Memory B cell (primary cell): ENCODE data around the gene PACS1.
"Not testable (repeated sequence)": the region's sequence is repeated elsewhere in the genome, so short reads cannot be mapped to it uniquely, and the experiment has no call there.

ENCODE experiments used
- ATAC-seq: fragments of 150-1000 bp; cut with Tn5 transposase; 2 replicates; pipeline ENCODE4 v1.10.0; 2021; ENCODE audit warnings: low read depth, mild to moderate bottlenecking, moderate library complexity
- DNase-seq, 2 donors: peaks; one replicate each; pipeline ENCODE4 v3.0.0; 2022; ENCODE audit warnings: low spot score in 2 of 2
- H3K27ac Mint-ChIP-seq: one replicate; pipeline ENCODE4 v1.8.0; 2022; ENCODE audit warnings: mild to moderate bottlenecking, moderate library complexity, mixed read lengths
- H3K27me3 Mint-ChIP-seq: one replicate; pipeline ENCODE4 v1.8.0; 2022; ENCODE audit warnings: mixed read lengths
- H3K36me3 Mint-ChIP-seq: one replicate; pipeline ENCODE4 v1.8.0; 2022; ENCODE audit warnings: mild to moderate bottlenecking, mixed read lengths
- H3K4me1 Mint-ChIP-seq: one replicate; pipeline ENCODE4 v1.8.0; 2022; ENCODE audit warnings: mixed read lengths
- H3K4me3 Mint-ChIP-seq: one replicate; pipeline ENCODE4 v1.8.0; 2022; ENCODE audit warnings: mild to moderate bottlenecking, moderate library complexity, mixed read lengths
- H3K9me3 Mint-ChIP-seq: one replicate; pipeline ENCODE4 v1.8.0; 2022; ENCODE audit warnings: mixed read lengths

PACS1 gene

GRCh38 chr11:66271816-66272215 lies 201.7 kb downstream of the PACS1 start:
- Mint-ChIP-seq H3K27me3 (no peaks in the 10 kb centered on the region), H3K4me3 (no peak overlapping the region), H3K9me3 (no peaks in the 10 kb centered on the region), H3K36me3 (peaks cover 25% of the 10 kb centered on the region), H3K27ac (no peak overlapping the region), H3K4me1 (peaks cover 21% of the 10 kb centered on the region)
- DNase-seq (no peak), ATAC-seq (no peak)

DNA sequence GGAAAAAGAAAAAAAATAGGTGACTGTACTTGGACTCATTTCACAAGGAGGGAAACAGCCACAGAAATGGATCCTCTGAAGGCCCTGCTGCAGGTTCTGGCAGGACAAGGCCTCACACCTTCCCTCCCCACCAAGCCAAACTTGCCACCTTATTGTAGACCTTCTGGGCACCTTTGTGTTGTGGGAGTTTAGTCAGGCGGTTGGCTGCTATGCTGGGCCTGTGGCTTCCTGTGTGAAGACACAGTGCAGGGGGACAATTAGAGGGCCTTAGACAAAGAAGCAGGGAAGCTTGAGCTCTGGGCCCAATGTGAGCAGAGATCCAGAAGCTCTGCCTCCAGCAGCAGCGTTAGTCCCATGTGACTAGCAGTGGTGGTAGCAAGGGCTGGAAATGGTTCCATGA lies 202.5 kb downstream of the PACS1 start:
- no peak for ATAC-seq
- H3K27ac Mint-ChIP-seq = no peak overlapping the region
- no peaks in the 10 kb centered on the region for H3K27me3 Mint-ChIP-seq
- no peak overlapping the region for H3K4me3 Mint-ChIP-seq
- DNase-seq = no peak
- no peaks in the 10 kb centered on the region for H3K9me3 Mint-ChIP-seq
- H3K36me3 Mint-ChIP-seq = peaks cover 28% of the 10 kb centered on the region
- H3K4me1 Mint-ChIP-seq = peaks cover 19% of the 10 kb centered on the region

DNA sequence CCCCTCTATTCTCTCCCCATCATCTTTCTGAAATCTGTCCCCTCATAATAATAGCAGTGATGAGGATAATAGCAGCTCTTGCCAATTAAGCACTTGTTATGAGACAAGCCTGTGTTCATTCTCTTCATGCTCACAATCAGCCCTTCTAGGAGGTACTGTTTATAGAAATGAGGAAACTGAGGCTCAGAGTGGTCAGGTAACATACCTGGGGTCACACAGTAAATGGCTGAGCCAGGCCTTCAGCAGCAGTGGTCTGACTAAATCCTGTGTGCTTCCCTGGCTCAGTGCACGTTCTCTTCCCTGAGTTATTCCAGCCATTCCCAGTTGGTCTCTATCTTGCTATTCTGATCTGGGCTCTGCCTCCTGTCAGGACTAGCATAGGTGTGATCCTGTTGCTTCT lies 204.1 kb downstream of the PACS1 start:
- Mint-ChIP-seq H3K27ac (no peak overlapping the region), H3K36me3 (peaks cover 26% of the 10 kb centered on the region), H3K4me3 (no peak overlapping the region), H3K27me3 (no peaks in the 10 kb centered on the region), H3K4me1 (peaks cover 22% of the 10 kb centered on the region), H3K9me3 (no peaks in the 10 kb centered on the region)
- ATAC-seq (no peak), DNase-seq (no peak)

- DNase-seq = no peak
- ATAC-seq = no peak
- Mint-ChIP-seq H3K36me3 (peaks cover 27% of the 10 kb centered on the region), H3K4me3 (no peak overlapping the region), H3K27me3 (peaks cover 5% of the 10 kb centered on the region), H3K9me3 (no peaks in the 10 kb centered on the region), H3K4me1 (peaks cover 22% of the 10 kb centered on the region), H3K27ac (no peak overlapping the region)
These were observed 205.3 kb downstream of the PACS1 start for GRCh38 chr11:66275396-66275795.

GRCh38 chr11:66275984-66276612 lies 206.0 kb downstream of the PACS1 start:
- Mint-ChIP-seq H3K27ac (no peak overlapping the region), H3K36me3 (peaks cover 25% of the 10 kb centered on the region), H3K9me3 (no peaks in the 10 kb centered on the region), H3K4me3 (no peak overlapping the region), H3K4me1 (peaks cover 23% of the 10 kb centered on the region), H3K27me3 (peaks cover 8% of the 10 kb centered on the region)
- no peak for DNase-seq
- no peak for ATAC-seq

DNA sequence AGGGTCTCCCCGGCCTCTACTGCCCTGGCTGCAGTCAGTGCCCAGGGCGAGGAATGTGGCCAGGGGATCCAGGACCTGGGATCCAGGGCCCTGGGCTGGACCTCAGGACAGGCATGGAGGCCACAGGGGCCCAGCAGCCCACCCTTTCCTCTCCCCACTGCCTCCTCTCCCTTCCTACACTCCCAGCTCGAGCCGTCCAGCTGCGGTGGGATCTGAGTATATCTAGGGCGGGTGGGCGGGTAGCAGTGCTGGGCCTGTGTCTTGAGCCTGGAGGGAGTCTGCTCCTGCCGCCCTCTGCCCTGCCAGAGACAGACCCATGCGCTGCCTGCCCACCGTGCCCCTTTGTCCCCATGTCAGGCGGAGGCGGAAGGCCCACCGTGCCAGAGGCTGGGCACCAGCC lies 206.5 kb downstream of the PACS1 start:
- ATAC-seq, H3K27ac Mint-ChIP-seq, DNase-seq, H3K9me3 Mint-ChIP-seq, H3K4me3 Mint-ChIP-seq: not testable (repeated sequence)
- H3K27me3 Mint-ChIP-seq = peaks cover 10% of the 10 kb centered on the region
- peaks cover 25% of the 10 kb centered on the region for H3K36me3 Mint-ChIP-seq
- peaks cover 27% of the 10 kb centered on the region for H3K4me1 Mint-ChIP-seq

DNA sequence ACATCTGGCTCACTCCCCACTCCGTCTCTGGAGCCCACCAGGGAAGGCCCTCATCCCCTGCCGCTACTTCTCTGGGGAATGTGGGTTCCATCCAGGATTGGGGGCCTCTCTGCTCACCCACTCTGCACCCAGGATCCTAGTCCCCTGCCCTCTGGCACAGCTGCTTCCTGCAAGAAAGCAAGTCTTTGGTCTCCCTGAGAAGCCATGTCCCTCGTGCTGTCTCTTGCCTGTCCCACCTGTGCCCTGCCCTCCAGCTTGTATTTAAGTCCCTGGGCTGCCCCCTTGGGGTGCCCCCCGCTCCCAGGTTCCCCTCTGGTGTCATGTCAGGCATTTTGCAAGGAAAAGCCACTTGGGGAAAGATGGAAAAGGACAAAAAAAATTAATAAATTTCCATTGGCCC lies 207.0 kb downstream of the PACS1 start:
- H3K9me3 Mint-ChIP-seq, H3K4me3 Mint-ChIP-seq, H3K27ac Mint-ChIP-seq, DNase-seq, ATAC-seq: not testable (repeated sequence)
- peaks cover 11% of the 10 kb centered on the region for H3K27me3 Mint-ChIP-seq
- peaks cover 25% of the 10 kb centered on the region for H3K36me3 Mint-ChIP-seq
- H3K4me1 Mint-ChIP-seq = peaks cover 30% of the 10 kb centered on the region

- peaks cover 23% of the 10 kb centered on the region for H3K36me3 Mint-ChIP-seq
- DNase-seq (peak in 1 of 2 donors; percentile 68), ATAC-seq (peak; percentile 19)
- peak within 1 kb of the TSS; percentile 78 for H3K27ac Mint-ChIP-seq
- peaks cover 11% of the 10 kb centered on the region for H3K27me3 Mint-ChIP-seq
- peaks cover 31% of the 10 kb centered on the region for H3K4me1 Mint-ChIP-seq
- H3K9me3 Mint-ChIP-seq = no peaks in the 10 kb centered on the region
- peak within 1 kb of the TSS; percentile 83 for H3K4me3 Mint-ChIP-seq
These were observed 207.6 kb downstream of the PACS1 start, which contains the start of gene CNIH2 for GRCh38 chr11:66277471-66278362. CNIH2 (plus strand) TSS chr11:66278175; CDS start chr11:66278457, 282 bp downstream.

DNA sequence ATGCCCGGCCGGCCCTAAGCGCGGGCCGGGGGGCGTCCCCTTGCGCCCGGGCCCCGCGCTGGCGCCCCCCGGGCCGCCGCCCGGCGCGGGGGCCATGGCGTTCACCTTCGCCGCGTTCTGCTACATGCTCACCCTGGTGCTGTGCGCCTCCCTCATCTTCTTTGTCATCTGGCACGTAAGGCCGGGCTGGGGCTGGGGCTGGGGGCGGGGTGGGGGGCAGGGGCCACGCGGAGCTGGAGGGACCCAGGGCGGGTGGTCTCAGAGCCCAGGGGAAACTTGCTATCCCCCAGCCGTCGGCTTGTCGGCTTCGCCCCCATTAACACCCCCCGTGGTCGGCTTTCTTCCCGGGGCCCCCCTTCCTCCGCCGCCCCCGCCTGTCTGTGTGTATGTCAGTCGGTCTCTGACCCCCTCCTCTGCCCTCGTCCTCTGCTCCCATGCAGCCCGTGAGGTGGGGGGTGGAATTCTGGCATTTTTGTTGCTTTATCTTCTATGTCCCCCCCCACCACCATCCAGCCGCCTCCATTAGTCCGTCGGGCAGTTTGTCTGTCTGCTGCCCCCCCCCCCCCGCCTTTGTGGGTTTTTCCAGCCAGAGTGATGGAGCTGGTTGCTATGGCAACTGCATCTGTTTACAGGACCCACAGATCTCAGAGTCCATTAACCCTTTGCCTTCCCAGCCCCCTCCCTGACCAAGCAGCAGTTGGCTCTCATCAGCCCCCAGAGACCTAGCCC lies 208.5 kb downstream of the PACS1 start:
- no peaks in the 10 kb centered on the region for H3K9me3 Mint-ChIP-seq
- H3K4me3 Mint-ChIP-seq = peak overlapping the region; percentile 83
- H3K27ac Mint-ChIP-seq = peak overlapping the region; percentile 78
- DNase-seq (no peak), ATAC-seq (no peak)
- peaks cover 20% of the 10 kb centered on the region for H3K36me3 Mint-ChIP-seq
- peaks cover 32% of the 10 kb centered on the region for H3K4me1 Mint-ChIP-seq
- peaks cover 11% of the 10 kb centered on the region for H3K27me3 Mint-ChIP-seq

- Mint-ChIP-seq H3K4me1 (peaks cover 32% of the 10 kb centered on the region), H3K27me3 (peaks cover 11% of the 10 kb centered on the region), H3K36me3 (peaks cover 16% of the 10 kb centered on the region), H3K4me3 (peak overlapping the region; percentile 83), H3K27ac (peak overlapping the region; percentile 78), H3K9me3 (no peaks in the 10 kb centered on the region)
- no peak for DNase-seq
- no peak for ATAC-seq
These were observed 209.1 kb downstream of the PACS1 start for GRCh38 chr11:66279092-66279734.

GRCh38 chr11:66280428-66280827 lies 210.4 kb downstream of the PACS1 start:
- no peak for DNase-seq
- Mint-ChIP-seq H3K4me1 (peaks cover 34% of the 10 kb centered on the region), H3K4me3 (no peak overlapping the region), H3K27me3 (peaks cover 11% of the 10 kb centered on the region), H3K27ac (peak overlapping the region; percentile 93), H3K36me3 (peaks cover 7% of the 10 kb centered on the region), H3K9me3 (no peaks in the 10 kb centered on the region)
- no peak for ATAC-seq

- DNase-seq = no peak
- Mint-ChIP-seq H3K9me3 (no peaks in the 10 kb centered on the region), H3K27me3 (peaks cover 11% of the 10 kb centered on the region), H3K4me1 (peaks cover 37% of the 10 kb centered on the region), H3K36me3 (peaks cover 5% of the 10 kb centered on the region), H3K27ac (peak overlapping the region; percentile 93), H3K4me3 (no peak overlapping the region)
- no peak for ATAC-seq
These were observed 210.9 kb downstream of the PACS1 start for GRCh38 chr11:66281001-66281400.

DNA sequence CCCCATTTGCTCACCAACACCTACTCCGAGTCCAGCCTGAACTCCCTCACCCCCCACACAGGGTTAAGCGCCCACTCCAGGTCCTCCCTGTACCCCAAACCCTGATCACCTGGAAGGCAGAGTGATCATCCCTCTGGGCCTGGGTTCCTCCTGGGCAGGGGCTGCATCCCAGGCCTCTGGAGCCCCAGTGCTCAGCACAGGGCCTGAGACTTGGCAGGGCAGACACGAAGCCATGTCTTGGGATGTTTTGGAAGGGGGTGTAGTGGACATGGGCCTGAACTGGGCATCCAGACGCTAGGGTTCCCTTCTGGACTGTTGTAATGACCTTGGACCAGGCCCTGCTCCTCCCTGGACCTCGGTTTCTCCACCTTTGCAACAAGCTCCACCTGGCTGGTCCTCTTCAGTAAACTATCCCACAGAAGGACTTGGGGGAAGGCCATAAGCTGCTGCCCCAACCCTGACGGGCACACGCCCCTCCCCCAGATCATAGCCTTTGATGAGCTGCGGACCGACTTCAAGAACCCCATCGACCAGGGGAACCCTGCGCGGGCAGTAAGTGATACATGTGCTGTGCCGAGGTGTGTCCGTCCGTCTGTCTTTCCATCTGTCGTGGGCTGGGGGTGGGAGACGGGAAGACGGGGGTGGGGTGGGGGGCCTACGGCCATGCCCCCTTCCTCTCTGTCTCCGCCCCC lies 211.8 kb downstream of the PACS1 start:
- H3K4me3 Mint-ChIP-seq = no peak overlapping the region
- H3K4me1 Mint-ChIP-seq = peaks cover 36% of the 10 kb centered on the region
- H3K27ac Mint-ChIP-seq = peak overlapping the region; percentile 93
- peaks cover 11% of the 10 kb centered on the region for H3K27me3 Mint-ChIP-seq
- ATAC-seq (no peak), DNase-seq (no peak)
- H3K36me3 Mint-ChIP-seq = peaks cover 4% of the 10 kb centered on the region
- no peaks in the 10 kb centered on the region for H3K9me3 Mint-ChIP-seq
